ENCODE measurements around the gene DNAJB11.
"Not testable (repeated sequence)": the region's sequence is repeated elsewhere in the genome, so short reads cannot be mapped to it uniquely, and the experiment has no call there.

DNAJB11 gene

GRCh38 chr3:186633481-186633880, 63.0 kb downstream of the DNAJB11 start:
- DNase-seq (ENCODE audit: low spot score in 2 of 2) (no peak), ATAC-seq (replicated peaks; ENCODE audit: extremely low read depth, poor library complexity, severe bottlenecking) (no peak)
- Mint-ChIP-seq H3K36me3 (ENCODE audit: insufficient read depth) (no peaks in the 10 kb centered on the region), H3K4me1 (no peaks in the 10 kb centered on the region), H3K9me3 (no peaks in the 10 kb centered on the region), H3K27ac (ENCODE audit: low read depth) (no peak overlapping the region), H3K27me3 (peaks cover 35% of the 10 kb centered on the region), H3K4me3 (no peak overlapping the region)

GRCh38 chr3:186634207-186634606, 63.7 kb downstream of the DNAJB11 start:
- not testable (repeated sequence) for H3K4me3 Mint-ChIP-seq; H3K27ac Mint-ChIP-seq (ENCODE audit: low read depth); H3K4me1 Mint-ChIP-seq; ATAC-seq (replicated peaks; ENCODE audit: extremely low read depth, poor library complexity, severe bottlenecking); H3K9me3 Mint-ChIP-seq; H3K36me3 Mint-ChIP-seq (ENCODE audit: insufficient read depth); DNase-seq (ENCODE audit: low spot score in 2 of 2)
- peaks cover 42% of the 10 kb centered on the region for H3K27me3 Mint-ChIP-seq
